K562 (cell line): ENCODE results near the gene ARL8A. TPM values are rescaled to one million over a fixed set of nuclear protein-coding genes. Genes with fewer than 3 reads are reported as not detected.

Experiments
- ATAC-seq: fragments of 200-7000 bp; cut with Tn5 transposase; 3 replicates; pipeline ENCODE4 v1.9.1; 2020; ENCODE audit warnings: moderate library complexity
- BruUV-seq: library from RNA; stranded (reverse); fragments of 400-500 nt; replicated peaks from 2 replicates; lab custom pipeline; 2021; lab: Mats Ljungman, UMichigan
- CTCF ChIA-PET: fragments of 300-600 bp; formaldehyde crosslinking; extraction: SDS; loops from one replicate; lab custom pipeline; 2021; ENCODE audit warnings: low intra/inter-chr PET ratio; lab: Yijun Ruan, JAX
- POLR2A ChIA-PET: fragments of 300-600, 350-650 bp; sonication (Branson Sonifier 250); formaldehyde crosslinking; extraction: SDS; loops from one replicate; lab custom pipeline; 2021; ENCODE audit warnings: antibody characterized with exemption, inconsistent platforms; lab: Yijun Ruan, JAX
- DNase-seq, 4 experiments: peaks; one replicate each; pipeline versions ENCODE4 v3.0.0 to v3.0.0-alpha.2; 2011 to 2018; ENCODE audit warnings: low spot score in 3 of 4, mixed read lengths in 3 of 4; ENCODE audit errors: extremely low read depth in 1 of 4
- FAIRE-seq: peaks from 2 replicates; lab custom pipeline; 2011; peaks lifted over from hg19 to GRCh38; lab: Jason Lieb, UNC
- H2AFZ ChIP-seq: 2 replicates; pipeline ENCODE4 v1.6.0; 2011; ENCODE audit warnings: low read depth, low read length, control low read depth, inconsistent platforms
- H3K27ac ChIP-seq: fragments of 200-600 bp; 3 replicates; pipeline ENCODE4 v1.8.0; 2011; ENCODE audit warnings: low read depth, mild to moderate bottlenecking, control low read depth, inconsistent platforms, low read length, moderate library complexity, mixed read lengths; ENCODE audit errors: extremely low read depth
- H3K27me3 ChIP-seq, 2 experiments: fragments of 300-600 bp in 1 of 2; 2 replicates in 1 of 2; 3 replicates in 1 of 2; pipeline versions ENCODE4 v1.6.0 to v1.8.0; 2011; ENCODE audit warnings: inconsistent platforms in 2 of 2, low read length in 2 of 2, mild to moderate bottlenecking in 1 of 2, mixed read lengths in 1 of 2, moderate library complexity in 1 of 2; ENCODE audit not compliant: control insufficient read depth in 2 of 2, insufficient read depth in 2 of 2
- H3K36me3 ChIP-seq: fragments of 300-600 bp; 3 replicates; pipeline ENCODE4 v1.8.0; 2011; ENCODE audit warnings: mild to moderate bottlenecking, low read length, inconsistent platforms; ENCODE audit not compliant: control insufficient read depth, insufficient read depth
- H3K4me1 ChIP-seq, 2 experiments: fragments of 200-600 bp in 1 of 2; replicated peaks in 1 of 2; 2 replicates in 1 of 2; 3 replicates in 1 of 2; pipeline versions ENCODE4 v1.5.1 to v1.8.0; 2011; ENCODE audit warnings: inconsistent platforms in 2 of 2, low read length in 2 of 2, mild to moderate bottlenecking in 1 of 2, mixed read lengths in 1 of 2, moderate library complexity in 1 of 2; ENCODE audit not compliant: control insufficient read depth in 2 of 2, insufficient read depth in 2 of 2
- H3K4me2 ChIP-seq: 2 replicates; pipeline ENCODE4 v1.6.1; 2011; ENCODE audit warnings: low read length, control low read depth, inconsistent platforms, mixed read lengths; ENCODE audit not compliant: insufficient read depth
- H3K4me3 ChIP-seq: fragments of 200-600 bp; sonication (generic), shearing (Covaris generic); 2 replicates; pipeline ENCODE4 v1.5.1; 2016; ENCODE audit warnings: control low read depth, inconsistent platforms
- H3K79me2 ChIP-seq: fragments of 200-600 bp; 3 replicates; pipeline ENCODE4 v1.8.0; 2011; ENCODE audit warnings: low read length, inconsistent platforms; ENCODE audit not compliant: control insufficient read depth, insufficient read depth
- H3K9ac ChIP-seq, 2 experiments: 2 replicates each; pipeline versions ENCODE4 v1.6.0 to v1.6.1; 2011; ENCODE audit warnings: low read depth in 2 of 2, low read length in 2 of 2, control low read depth in 1 of 2, inconsistent platforms in 1 of 2, mild to moderate bottlenecking in 1 of 2, mixed read lengths in 1 of 2; ENCODE audit not compliant: insufficient read depth in 1 of 2
- H3K9me1 ChIP-seq: one replicate; pipeline ENCODE4 v1.6.0; 2011; ENCODE audit warnings: inconsistent platforms, mild to moderate bottlenecking, low read length, moderate library complexity; ENCODE audit not compliant: control insufficient read depth, insufficient read depth
- H3K9me3 ChIP-seq: replicated peaks from 2 replicates; pipeline ENCODE4 v1.5.1; 2011; ENCODE audit warnings: low read depth, low read length, inconsistent platforms; ENCODE audit not compliant: control insufficient read depth, insufficient read depth
- H4K20me1 ChIP-seq: replicated peaks from 2 replicates; pipeline ENCODE4 v1.6.1; 2011; ENCODE audit warnings: low read length, inconsistent platforms, mixed read lengths; ENCODE audit not compliant: control insufficient read depth, insufficient read depth
- BRCA1 ChIP-seq, 2 experiments: fragments of 450-650 bp in 1 of 2; sonication (generic) in 1 of 2; formaldehyde crosslinking in 1 of 2; IDR thresholded peaks; 2 replicates each; pipeline versions ENCODE4 v1.5.0 to v1.6.1; 2017 to 2020; ENCODE audit warnings: mild to moderate bottlenecking in 1 of 2, missing genetic modification reagents in 1 of 2
- GABPB1 ChIP-seq: sonication (generic); formaldehyde crosslinking; IDR thresholded peaks from 2 replicates; pipeline ENCODE4 v1.8.0; 2022; ENCODE audit warnings: mild to moderate bottlenecking, missing genetic modification reagents
- HDAC6 ChIP-seq: IDR thresholded peaks from 2 replicates; pipeline ENCODE4 v1.6.1; 2012; ENCODE audit warnings: low read depth, mild to moderate bottlenecking, control low read depth, inconsistent platforms, low read length, moderate library complexity
- MBD2 ChIP-seq: sonication (generic); IDR thresholded peaks from 2 replicates; pipeline ENCODE4 v1.6.1; 2016; ENCODE audit warnings: low read depth, borderline replicate concordance
- MTA3 ChIP-seq: fragments of 450-650 bp; formaldehyde crosslinking; IDR thresholded peaks from 2 replicates; pipeline ENCODE4 v1.6.1; 2017; ENCODE audit warnings: mild to moderate bottlenecking, borderline replicate concordance
- MYBL2 ChIP-seq, 2 experiments: fragments of 450-650 bp in 1 of 2; sonication (generic) in 1 of 2; formaldehyde crosslinking in 1 of 2; IDR thresholded peaks; 2 replicates each; pipeline versions ENCODE4 v1.6.1 to v1.8.1; 2017 to 2022; ENCODE audit warnings: borderline replicate concordance in 1 of 2, inconsistent platforms in 1 of 2, low read depth in 1 of 2, mild to moderate bottlenecking in 1 of 2, missing genetic modification reagents in 1 of 2, moderate library complexity in 1 of 2
- POLR2G ChIP-seq: fragments of 200-400 bp; formaldehyde crosslinking; IDR thresholded peaks from 2 replicates; pipeline ENCODE4 v1.6.1; 2017; ENCODE audit warnings: low read depth, mild to moderate bottlenecking, antibody characterized with exemption, low read length, moderate library complexity
- RBBP5 ChIP-seq: fragments of 200-600 bp; sonication (generic); IDR thresholded peaks from 2 replicates; pipeline ENCODE4 v1.6.1; 2012; ENCODE audit warnings: borderline replicate concordance, mild to moderate bottlenecking, low read length, control low read depth, inconsistent platforms; ENCODE audit not compliant: insufficient read depth, poor library complexity, severe bottlenecking
- RFX5 ChIP-seq: IDR thresholded peaks from 2 replicates; pipeline ENCODE4 v1.6.1; 2011; ENCODE audit warnings: low read depth, mild to moderate bottlenecking, improper control_type of control experiment, low read length
- TAF9B ChIP-seq: fragments of 450-650 bp; IDR thresholded peaks from 2 replicates; pipeline ENCODE4 v1.6.1; 2018; ENCODE audit warnings: mild to moderate bottlenecking; ENCODE audit not compliant: partially characterized antibody
- ZNF165 ChIP-seq: fragments of 250-450 bp; sonication (Bioruptor Pico); IDR thresholded peaks from 2 replicates; pipeline ENCODE4 v1.4.0; 2020; ENCODE audit warnings: borderline replicate concordance
- ZNF316 ChIP-seq: fragments of 450-650 bp; IDR thresholded peaks from 2 replicates; pipeline ENCODE4 v1.6.1; 2016
- ZNF76 ChIP-seq: fragments of 250-450 bp; sonication (Bioruptor Pico); IDR thresholded peaks from 2 replicates; pipeline ENCODE4 v1.4.0; 2020; ENCODE audit warnings: mild to moderate bottlenecking, moderate library complexity, borderline replicate concordance
- WGBS: fragments of 100-300 bp; shearing (Covaris generic); methylation state at CpG from one replicate; pipeline ENCODE4 v1.1.6; 2016; ENCODE audit warnings: low coverage, mixed read lengths; ENCODE audit not compliant: insufficient coverage; ENCODE audit errors: missing lambda C conversion rate; 5-methylcytosine and 5-hydroxymethylcytosine counted together
- in situ Hi-C: fragments of 300-500 bp; cut with MboI; formaldehyde crosslinking; loops from 4 replicates; pipeline ENCODE4 v1.15.0; 2018; ENCODE audit warnings: inconsistent platforms, mixed read lengths
- intact Hi-C: fragments of 100-400 bp; cut with micrococcal nuclease; formaldehyde crosslinking; loops from 2 replicates; pipeline ENCODE4 v1.14.2; 2022
- polyA plus RNA-seq, 8 experiments: library from polyadenylated mRNA; depleted of rRNA in 4 of 8; stranded (reverse) in 5 of 8; unstranded in 3 of 8; fragments of >200 nt; fragmentation: Nextera tagmentation in 2 of 8; fragmentation: Illumina TruSeq in 1 of 8; extraction: Ambion mirVana in 2 of 8; extraction: Trizol in 1 of 8; gene quantifications; 2 replicates each; pipeline versions ENCODE4 v1.2.1 to v1.2.3, GENCODE V29; 2011 to 2014; ENCODE audit warnings: inconsistent platforms in 1 of 8, missing spikeins in 1 of 8
- total RNA-seq, 7 experiments: library from RNA; depleted of rRNA in 6 of 7; stranded (reverse); fragments of >200 nt in 6 of 7; fragmentation: Illumina TruSeq in 2 of 7; extraction: Trizol in 2 of 7; gene quantifications; 2 replicates each; pipeline versions ENCODE4 v1.2.1 to v1.2.3, GENCODE V29; 2011 to 2021; ENCODE audit warnings: low replicate concordance in 1 of 7
- TF ChIP-seq, protein P1 (sequence below): fragments of 250-450 bp; sonication (Bioruptor Pico); IDR thresholded peaks from 2 replicates; pipeline ENCODE4 v1.5.0; 2020; ENCODE audit warnings: mild to moderate bottlenecking, borderline replicate concordance

ARL8A gene
- total and polyA plus RNA-seq, 9 of the 15 experiments (the other 6 are each of a cell fraction or from before 2014, with no cell fraction given) = 0.17 to 27.3 (median 15.6) TPM

DNA sequence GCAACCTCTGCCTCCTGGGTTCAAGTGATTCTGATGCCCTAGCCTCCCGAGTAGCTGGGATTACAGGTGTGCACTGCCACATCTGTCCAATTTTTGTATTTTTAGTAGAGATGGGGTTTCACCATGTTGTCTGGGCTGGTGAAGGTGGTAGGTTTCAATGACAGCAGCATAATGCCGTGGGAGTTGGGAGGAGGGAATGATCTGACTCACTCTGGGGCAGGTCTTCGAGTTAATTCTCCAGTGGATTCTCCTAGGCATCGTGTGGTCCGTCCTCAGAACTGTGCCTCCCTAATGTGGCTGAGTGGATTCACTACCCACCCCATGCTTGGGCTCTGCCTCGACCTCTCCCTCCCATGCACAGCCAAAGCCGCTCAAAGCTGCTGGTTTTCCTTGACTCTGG lies 23.5 kb downstream of the ARL8A start:
- BruUV-seq = no TSS peak
- peaks cover 9 to 17% of the 10 kb centered on the region in 2 experiments; a peak in 4 of 5 replicates for H3K4me1 ChIP-seq
- ATAC-seq = no peak
- no peaks in the 10 kb centered on the region for H3K36me3 ChIP-seq
- no peak for DNase-seq
- ChIA-PET POLR2A (interaction anchor here (0.6 to 2.5 kb wide), 9 partner anchors 8 to 596 kb away, joined by 3 to 9 read pairs (median 4); no protein-coding TSS in a partner anchor), CTCF (interaction anchor here (0.6 to 1.5 kb wide), 4 partner anchors 10 to 243 kb away, joined by 3 to 5 read pairs (median 3); no protein-coding TSS in a partner anchor)
- H3K4me2 ChIP-seq = no peak overlapping the region
- H3K79me2 ChIP-seq = no peaks in the 10 kb centered on the region
- H3K9me3 ChIP-seq = no peaks in the 10 kb centered on the region
- H3K27me3 ChIP-seq = peaks cover 26 to 50% of the 10 kb centered on the region in 2 experiments
- no peak overlapping the region for H3K9ac ChIP-seq
- intact Hi-C loops (no loop called here), in situ Hi-C loops (loop anchor here (5.0 kb wide), 2 partner anchors 119 to 229 kb away; no protein-coding TSS in a partner anchor)
- WGBS = 8% methylated on average over 7 of the region's 7 CpGs
- no peak overlapping the region for H2AFZ ChIP-seq
- H3K9me1 ChIP-seq = no peaks in the 10 kb centered on the region
- FAIRE-seq = no peak
- H4K20me1 ChIP-seq = peaks cover 13% of the 10 kb centered on the region; the same call in 1 of the 2 replicates
- TF ChIP-seq MTA3 (no peak), RBBP5 (no peak), GABPB1 (CRISPR knock-in tag) (no peak), ZNF165 (no peak), ZNF76 (no peak), RFX5 (no peak), MYBL2 (IDR thresholded peaks at IDR 0.05; ENCODE audit: low read depth) (no peak), MYBL2 (CRISPR knock-in tag; IDR thresholded peaks at IDR 0.05; ENCODE audit: borderline replicate concordance) (no peak), POLR2G (no peak), HDAC6 (no peak), ZNF316 (no peak), TAF9B (no peak), BRCA1 (IDR thresholded peaks at IDR 0.05) (no peak), BRCA1 (CRISPR knock-in tag; IDR thresholded peaks at IDR 0.05) (no peak), MBD2 (no peak)
- TF ChIP-seq, protein P1, sequence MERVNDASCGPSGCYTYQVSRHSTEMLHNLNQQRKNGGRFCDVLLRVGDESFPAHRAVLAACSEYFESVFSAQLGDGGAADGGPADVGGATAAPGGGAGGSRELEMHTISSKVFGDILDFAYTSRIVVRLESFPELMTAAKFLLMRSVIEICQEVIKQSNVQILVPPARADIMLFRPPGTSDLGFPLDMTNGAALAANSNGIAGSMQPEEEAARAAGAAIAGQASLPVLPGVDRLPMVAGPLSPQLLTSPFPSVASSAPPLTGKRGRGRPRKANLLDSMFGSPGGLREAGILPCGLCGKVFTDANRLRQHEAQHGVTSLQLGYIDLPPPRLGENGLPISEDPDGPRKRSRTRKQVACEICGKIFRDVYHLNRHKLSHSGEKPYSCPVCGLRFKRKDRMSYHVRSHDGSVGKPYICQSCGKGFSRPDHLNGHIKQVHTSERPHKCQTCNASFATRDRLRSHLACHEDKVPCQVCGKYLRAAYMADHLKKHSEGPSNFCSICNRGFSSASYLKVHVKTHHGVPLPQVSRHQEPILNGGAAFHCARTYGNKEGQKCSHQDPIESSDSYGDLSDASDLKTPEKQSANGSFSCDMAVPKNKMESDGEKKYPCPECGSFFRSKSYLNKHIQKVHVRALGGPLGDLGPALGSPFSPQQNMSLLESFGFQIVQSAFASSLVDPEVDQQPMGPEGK (CRISPR knock-in tag) = no peak
- no peak overlapping the region for H3K4me3 ChIP-seq
- H3K27ac ChIP-seq = no peak overlapping the region
